ENCODE results near the gene NRXN2. TPM values are rescaled to one million over a fixed set of nuclear protein-coding genes. Genes with fewer than 3 reads are reported as not detected.
A peak's percentile ranks its signal among the peaks of the same experiment; 100 is the strongest.

The NRXN2 gene
- total RNA-seq, 1 donor from 2014 or later: 50.4 TPM

GRCh38 chr11:64759722-64760719 is 37.0 kb upstream of the NRXN2 start, which contains the start of gene PYGM:
Gene PYGM (minus strand): TSS chr11:64759974. CDS start chr11:64759898, 76 bp downstream.
- no peak for TF ChIP-seq CTCF (IDR thresholded peaks at IDR 0.05; ENCODE audit: partially characterized antibody, unreplicated experiment)
- Mint-ChIP-seq H3K27ac (ENCODE audit: unreplicated experiment) (peak within 1 kb of the TSS; percentile 78), H3K9me3 (ENCODE audit: unreplicated experiment) (peaks cover 6% of the 10 kb centered on the region), H3K36me3 (ENCODE audit: unreplicated experiment) (no peaks in the 10 kb centered on the region), H3K27me3 (ENCODE audit: unreplicated experiment) (peaks cover 6% of the 10 kb centered on the region), H3K4me1 (ENCODE audit: low read depth, unreplicated experiment) (peaks cover 22% of the 10 kb centered on the region), H3K4me3 (ENCODE audit: unreplicated experiment) (peak within 1 kb of the TSS; percentile 52)
- DNase-seq: peak; percentile 85

DNA sequence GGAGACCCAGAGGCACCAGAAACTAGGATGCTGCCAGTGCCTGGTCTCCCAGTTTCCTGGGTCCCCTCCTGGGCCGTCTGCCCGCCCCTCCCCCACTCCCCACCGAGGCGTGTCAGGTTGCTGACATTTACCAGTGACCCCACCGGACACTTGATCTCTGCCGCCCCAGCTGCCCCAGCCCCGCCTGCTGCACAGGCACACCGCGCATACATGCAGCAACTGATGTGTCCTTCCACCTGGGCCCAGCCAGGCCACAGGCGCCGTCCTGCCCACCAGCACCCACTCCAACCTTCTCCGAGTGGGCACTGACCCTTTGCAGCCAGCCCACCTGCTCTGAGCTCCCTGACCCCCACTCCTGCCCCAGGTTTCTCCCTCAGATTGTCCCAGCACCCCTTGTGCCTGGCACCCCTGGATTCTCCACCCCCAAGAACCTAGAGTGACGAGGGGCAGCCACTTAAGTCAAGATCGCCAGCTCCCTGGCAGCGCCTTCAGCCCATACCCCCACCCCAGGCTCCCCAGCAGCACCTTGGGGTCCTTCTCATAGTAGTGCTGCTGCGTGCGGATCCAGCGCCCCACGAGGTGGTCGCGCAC is 36.2 kb upstream of the NRXN2 start:
- H3K27ac Mint-ChIP-seq (ENCODE audit: unreplicated experiment): no peak overlapping the region
- H3K9me3 Mint-ChIP-seq (ENCODE audit: unreplicated experiment): peaks cover 6% of the 10 kb centered on the region
- H3K4me1 Mint-ChIP-seq (ENCODE audit: low read depth, unreplicated experiment): peaks cover 17% of the 10 kb centered on the region
- no peak for TF ChIP-seq CTCF (IDR thresholded peaks at IDR 0.05; ENCODE audit: partially characterized antibody, unreplicated experiment)
- DNase-seq: no peak
- peaks cover 6% of the 10 kb centered on the region for H3K27me3 Mint-ChIP-seq (ENCODE audit: unreplicated experiment)
- H3K36me3 Mint-ChIP-seq (ENCODE audit: unreplicated experiment): no peaks in the 10 kb centered on the region
- peak overlapping the region; percentile 52 for H3K4me3 Mint-ChIP-seq (ENCODE audit: unreplicated experiment)

DNA sequence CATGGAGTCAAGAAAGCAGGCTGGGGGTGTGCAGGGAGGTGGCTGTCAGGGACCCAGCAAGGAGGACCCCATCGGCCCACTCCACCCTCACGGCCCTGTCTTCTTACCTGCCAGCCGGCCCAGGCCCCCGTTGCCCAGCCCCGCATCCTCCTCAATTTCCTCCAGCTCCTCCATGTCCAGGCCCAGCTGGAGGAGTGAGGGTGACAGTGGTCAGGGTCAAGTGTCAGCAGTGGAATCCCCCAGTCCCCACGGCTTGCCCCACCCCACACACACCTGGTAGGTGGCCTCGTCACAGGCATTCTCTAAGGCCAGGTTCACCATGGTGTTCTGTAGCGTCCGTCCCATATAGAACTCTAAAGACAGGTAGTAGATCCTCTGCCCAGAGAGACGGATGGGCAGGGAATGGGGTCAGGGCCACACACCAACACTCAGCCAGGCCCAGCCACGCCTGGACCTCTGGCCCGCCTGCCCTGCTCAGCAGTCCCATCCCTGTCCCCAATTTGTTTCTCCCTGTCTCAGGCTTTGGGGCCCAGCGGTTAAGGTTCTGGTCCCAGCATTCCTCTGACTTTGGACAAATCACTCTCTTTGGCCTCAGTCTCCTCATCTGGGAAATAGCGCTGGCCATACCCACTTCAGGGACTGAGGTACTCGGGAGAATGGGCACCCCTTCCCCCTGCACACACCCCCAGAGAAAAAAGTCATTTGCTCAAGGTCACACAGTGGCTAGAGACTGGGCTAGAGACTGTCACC is 35.5 kb upstream of the NRXN2 start:
- H3K4me1 Mint-ChIP-seq (ENCODE audit: low read depth, unreplicated experiment): peaks cover 11% of the 10 kb centered on the region
- DNase-seq: no peak
- no peak overlapping the region for H3K27ac Mint-ChIP-seq (ENCODE audit: unreplicated experiment)
- no peak for TF ChIP-seq CTCF (IDR thresholded peaks at IDR 0.05; ENCODE audit: partially characterized antibody, unreplicated experiment)
- peaks cover 6% of the 10 kb centered on the region for H3K27me3 Mint-ChIP-seq (ENCODE audit: unreplicated experiment)
- peaks cover 6% of the 10 kb centered on the region for H3K9me3 Mint-ChIP-seq (ENCODE audit: unreplicated experiment)
- H3K4me3 Mint-ChIP-seq (ENCODE audit: unreplicated experiment): no peak overlapping the region
- no peaks in the 10 kb centered on the region for H3K36me3 Mint-ChIP-seq (ENCODE audit: unreplicated experiment)

DNA sequence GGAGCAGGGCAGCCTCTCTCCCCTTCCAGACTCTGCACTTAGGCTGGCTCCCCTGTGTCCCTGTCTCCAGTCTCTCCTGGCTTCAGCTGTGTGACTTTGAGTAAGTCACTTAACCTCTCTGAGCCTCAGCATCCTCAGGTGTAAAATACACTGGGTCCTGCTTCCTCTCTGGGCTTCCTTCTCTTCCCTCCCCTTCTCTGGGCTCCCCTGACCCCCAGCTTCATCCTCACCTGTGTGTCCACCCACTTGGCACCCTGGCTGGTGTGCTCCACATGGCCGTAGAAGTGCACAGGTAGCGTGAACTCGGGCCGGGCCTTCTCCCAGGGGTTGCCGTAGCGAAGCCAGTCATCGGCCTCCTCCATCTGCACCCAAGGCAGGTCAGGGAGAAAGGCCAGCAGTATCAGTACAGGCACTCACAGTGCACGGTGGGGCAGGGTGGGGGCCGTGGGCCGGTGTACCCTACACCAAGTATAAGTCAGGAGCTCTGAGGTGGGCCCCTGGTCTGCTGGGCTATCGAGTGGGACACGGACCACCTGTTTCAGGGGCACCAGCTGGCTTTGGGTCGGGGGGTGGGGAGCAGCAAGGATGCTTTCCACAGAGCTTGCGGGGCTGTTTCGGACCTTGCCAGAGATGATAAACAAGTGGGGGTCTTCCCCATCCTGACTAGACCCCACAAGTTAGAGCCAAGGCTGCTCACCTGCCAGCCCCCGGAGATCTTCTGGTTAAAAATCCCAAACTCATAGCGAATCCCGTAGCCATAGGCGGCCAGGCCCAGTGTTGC is 34.7 kb upstream of the NRXN2 start:
- H3K27ac Mint-ChIP-seq (ENCODE audit: unreplicated experiment): no peak overlapping the region
- H3K9me3 Mint-ChIP-seq (ENCODE audit: unreplicated experiment): peaks cover 6% of the 10 kb centered on the region
- peak overlapping the region; percentile 34 for H3K4me3 Mint-ChIP-seq (ENCODE audit: unreplicated experiment)
- no peak for DNase-seq
- peaks cover 10% of the 10 kb centered on the region for H3K27me3 Mint-ChIP-seq (ENCODE audit: unreplicated experiment)
- TF ChIP-seq CTCF (IDR thresholded peaks at IDR 0.05; ENCODE audit: partially characterized antibody, unreplicated experiment): no peak
- peaks cover 10% of the 10 kb centered on the region for H3K4me1 Mint-ChIP-seq (ENCODE audit: low read depth, unreplicated experiment)
- no peaks in the 10 kb centered on the region for H3K36me3 Mint-ChIP-seq (ENCODE audit: unreplicated experiment)
